ENCODE results near the gene ABLIM2. TPM values are rescaled to one million over a fixed set of nuclear protein-coding genes. Genes with fewer than 3 reads are reported as not detected.

ABLIM2 gene
- polyA plus RNA-seq, 2 of the 4 experiments (the other 2 are of a cell fraction): 0.21 to 0.40 TPM

DNA sequence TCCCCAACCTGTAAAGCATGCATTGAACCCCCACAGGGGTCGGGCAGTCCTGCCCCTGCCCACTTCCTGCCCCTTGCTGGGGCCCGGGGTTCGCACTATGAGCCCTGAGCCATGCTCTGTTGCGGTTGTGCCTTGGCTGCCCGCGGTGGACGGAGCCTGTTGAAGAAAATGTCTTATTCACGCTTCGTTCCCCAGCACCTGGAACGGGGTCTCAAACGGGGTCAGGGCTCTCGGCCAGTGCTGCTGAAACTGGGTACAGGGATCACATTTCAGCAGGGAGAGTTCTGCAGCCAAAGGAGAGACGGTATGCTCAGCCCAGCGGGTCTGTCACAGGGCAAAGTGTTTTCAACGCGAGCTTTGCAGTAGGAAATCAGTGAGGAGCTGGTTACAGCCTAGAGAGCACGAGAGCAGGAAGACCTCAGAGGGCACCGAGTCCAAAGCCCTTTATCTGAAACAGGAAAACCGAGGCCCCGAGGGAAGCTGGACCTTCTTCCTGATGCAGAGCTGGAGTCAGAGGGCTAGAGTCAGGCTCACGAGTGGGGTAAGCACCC, 172.6 kb downstream of the ABLIM2 start:
- CTCF ChIA-PET: interaction anchor here (0.8 to 9.4 kb wide), 16 partner anchors 13 to 792 kb away, joined by 3 to 94 read pairs (median 4); no protein-coding TSS in a partner anchor

DNA sequence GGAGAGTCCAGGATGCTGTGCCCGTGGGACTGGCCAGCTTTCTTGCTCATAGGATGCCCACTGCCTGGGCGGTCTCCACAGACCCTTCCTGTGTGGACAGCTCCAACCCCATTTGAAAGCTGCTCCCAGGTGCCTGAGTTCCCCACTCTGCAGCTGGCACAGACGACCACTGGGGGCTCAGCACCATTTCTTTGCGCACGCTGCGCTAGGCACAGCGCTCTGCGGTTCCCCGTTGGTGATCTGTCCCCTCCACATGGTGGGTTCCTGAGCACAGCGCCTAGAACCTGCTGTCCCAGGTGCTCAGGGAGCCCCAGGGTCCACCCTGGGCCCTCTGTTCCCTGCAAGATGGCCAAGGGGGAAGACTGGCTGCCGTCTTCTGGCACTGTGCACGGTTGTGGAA, 173.5 kb downstream of the ABLIM2 start:
- Histone ChIP-seq H3K4me2 (no peak overlapping the region), H3K9me3 (no peaks in the 10 kb centered on the region), H3K4me3 (no peak overlapping the region), H3K27ac (peak overlapping the region in 1 of 2 experiments; percentile 82; a peak in 3 of 6 replicates), H3K4me1 (peaks cover 16% of the 10 kb centered on the region; the same call in 2 of the 3 replicates)
- no peak for TF ChIP-seq TFCP2L1 (CRISPR knock-in tag; IDR thresholded peaks at IDR 0.05)
- no peak for TF ChIP-seq RNF2 (IDR thresholded peaks at IDR 0.05; ENCODE audit: borderline replicate concordance, low read depth)
- TF ChIP-seq EP300 (IDR thresholded peaks at IDR 0.05): no peak
- no peak for TF ChIP-seq FOSB (CRISPR knock-in tag; IDR thresholded peaks at IDR 0.05)
- no peak for TF ChIP-seq ZNF302 (CRISPR knock-in tag; IDR thresholded peaks at IDR 0.05)
- TF ChIP-seq, protein P1, sequence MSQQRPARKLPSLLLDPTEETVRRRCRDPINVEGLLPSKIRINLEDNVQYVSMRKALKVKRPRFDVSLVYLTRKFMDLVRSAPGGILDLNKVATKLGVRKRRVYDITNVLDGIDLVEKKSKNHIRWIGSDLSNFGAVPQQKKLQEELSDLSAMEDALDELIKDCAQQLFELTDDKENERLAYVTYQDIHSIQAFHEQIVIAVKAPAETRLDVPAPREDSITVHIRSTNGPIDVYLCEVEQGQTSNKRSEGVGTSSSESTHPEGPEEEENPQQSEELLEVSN (IDR thresholded peaks at IDR 0.05; ENCODE audit: borderline replicate concordance, low read depth): no peak
- TF ChIP-seq, protein P2, sequence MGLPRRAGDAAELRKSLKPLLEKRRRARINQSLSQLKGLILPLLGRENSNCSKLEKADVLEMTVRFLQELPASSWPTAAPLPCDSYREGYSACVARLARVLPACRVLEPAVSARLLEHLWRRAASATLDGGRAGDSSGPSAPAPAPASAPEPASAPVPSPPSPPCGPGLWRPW (IDR thresholded peaks at IDR 0.05): no peak
- TF ChIP-seq EHF (CRISPR knock-in tag; IDR thresholded peaks at IDR 0.05): no peak
- TF ChIP-seq RARB (CRISPR knock-in tag; IDR thresholded peaks at IDR 0.05): no peak
- no peak for TF ChIP-seq CHD2 (IDR thresholded peaks at IDR 0.05; ENCODE audit: low read length, partially characterized antibody)
- no peak for TF ChIP-seq MYC (IDR thresholded peaks at IDR 0.05; ENCODE audit: borderline replicate concordance, low read length)
- TF ChIP-seq, protein P3, sequence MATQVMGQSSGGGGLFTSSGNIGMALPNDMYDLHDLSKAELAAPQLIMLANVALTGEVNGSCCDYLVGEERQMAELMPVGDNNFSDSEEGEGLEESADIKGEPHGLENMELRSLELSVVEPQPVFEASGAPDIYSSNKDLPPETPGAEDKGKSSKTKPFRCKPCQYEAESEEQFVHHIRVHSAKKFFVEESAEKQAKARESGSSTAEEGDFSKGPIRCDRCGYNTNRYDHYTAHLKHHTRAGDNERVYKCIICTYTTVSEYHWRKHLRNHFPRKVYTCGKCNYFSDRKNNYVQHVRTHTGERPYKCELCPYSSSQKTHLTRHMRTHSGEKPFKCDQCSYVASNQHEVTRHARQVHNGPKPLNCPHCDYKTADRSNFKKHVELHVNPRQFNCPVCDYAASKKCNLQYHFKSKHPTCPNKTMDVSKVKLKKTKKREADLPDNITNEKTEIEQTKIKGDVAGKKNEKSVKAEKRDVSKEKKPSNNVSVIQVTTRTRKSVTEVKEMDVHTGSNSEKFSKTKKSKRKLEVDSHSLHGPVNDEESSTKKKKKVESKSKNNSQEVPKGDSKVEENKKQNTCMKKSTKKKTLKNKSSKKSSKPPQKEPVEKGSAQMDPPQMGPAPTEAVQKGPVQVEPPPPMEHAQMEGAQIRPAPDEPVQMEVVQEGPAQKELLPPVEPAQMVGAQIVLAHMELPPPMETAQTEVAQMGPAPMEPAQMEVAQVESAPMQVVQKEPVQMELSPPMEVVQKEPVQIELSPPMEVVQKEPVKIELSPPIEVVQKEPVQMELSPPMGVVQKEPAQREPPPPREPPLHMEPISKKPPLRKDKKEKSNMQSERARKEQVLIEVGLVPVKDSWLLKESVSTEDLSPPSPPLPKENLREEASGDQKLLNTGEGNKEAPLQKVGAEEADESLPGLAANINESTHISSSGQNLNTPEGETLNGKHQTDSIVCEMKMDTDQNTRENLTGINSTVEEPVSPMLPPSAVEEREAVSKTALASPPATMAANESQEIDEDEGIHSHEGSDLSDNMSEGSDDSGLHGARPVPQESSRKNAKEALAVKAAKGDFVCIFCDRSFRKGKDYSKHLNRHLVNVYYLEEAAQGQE (IDR thresholded peaks at IDR 0.05): no peak
- TF ChIP-seq MAZ (IDR thresholded peaks at IDR 0.05; ENCODE audit: borderline replicate concordance, low read depth, low read length): no peak
- no peak for TF ChIP-seq NPAS2 (CRISPR knock-in tag; IDR thresholded peaks at IDR 0.05; ENCODE audit: borderline replicate concordance)
- TF ChIP-seq, protein P4, sequence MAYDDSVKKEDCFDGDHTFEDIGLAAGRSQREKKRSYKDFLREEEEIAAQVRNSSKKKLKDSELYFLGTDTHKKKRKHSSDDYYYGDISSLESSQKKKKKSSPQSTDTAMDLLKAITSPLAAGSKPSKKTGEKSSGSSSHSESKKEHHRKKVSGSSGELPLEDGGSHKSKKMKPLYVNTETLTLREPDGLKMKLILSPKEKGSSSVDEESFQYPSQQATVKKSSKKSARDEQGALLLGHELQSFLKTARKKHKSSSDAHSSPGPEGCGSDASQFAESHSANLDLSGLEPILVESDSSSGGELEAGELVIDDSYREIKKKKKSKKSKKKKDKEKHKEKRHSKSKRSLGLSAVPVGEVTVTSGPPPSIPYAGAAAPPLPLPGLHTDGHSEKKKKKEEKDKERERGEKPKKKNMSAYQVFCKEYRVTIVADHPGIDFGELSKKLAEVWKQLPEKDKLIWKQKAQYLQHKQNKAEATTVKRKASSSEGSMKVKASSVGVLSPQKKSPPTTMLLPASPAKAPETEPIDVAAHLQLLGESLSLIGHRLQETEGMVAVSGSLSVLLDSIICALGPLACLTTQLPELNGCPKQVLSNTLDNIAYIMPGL (CRISPR knock-in tag; IDR thresholded peaks at IDR 0.05; ENCODE audit: borderline replicate concordance): no peak
- POLR2A ChIA-PET: no interaction called here
- ATAC-seq (peak; percentile 35 to 52; a peak in 2 of 6 replicates), FAIRE-seq (no peak), DNase-seq (ENCODE audit: low read depth in 1 of 2, low spot score in 1 of 2) (no peak)
- WGBS (ENCODE audit: missing lambda C conversion rate): 93% methylated on average over 10 of the region's 12 CpGs
- CTCF ChIA-PET: interaction anchor here (0.8 to 9.4 kb wide), 6 partner anchors 47 to 223 kb away, joined by 3 to 94 read pairs (median 4); no protein-coding TSS in a partner anchor

More for the DNA sequence above, 172.6 kb downstream of the ABLIM2 start:
- 91% methylated on average over 17 of the region's 21 CpGs for WGBS (ENCODE audit: missing lambda C conversion rate)
- Histone ChIP-seq H3K27ac (peak overlapping the region in 1 of 2 experiments; percentile 82; a peak in 4 of 6 replicates), H3K4me3 (no peak overlapping the region), H3K4me1 (peaks cover 13% of the 10 kb centered on the region; the same call in 2 of the 3 replicates), H3K4me2 (no peak overlapping the region), H3K9me3 (no peaks in the 10 kb centered on the region)
- TF ChIP-seq JUN (IDR thresholded peaks at IDR 0.05) (no peak), JUNB (IDR thresholded peaks at IDR 0.05) (no peak), HDAC2 (IDR thresholded peaks at IDR 0.05) (no peak), SMC3 (IDR thresholded peaks at IDR 0.05) (no peak)
- TF ChIP-seq, protein P3 (IDR thresholded peaks at IDR 0.05): no peak
- no peak for DNase-seq (ENCODE audit: low read depth in 1 of 2, low spot score in 1 of 2)
- no peak for ATAC-seq
- no peak for FAIRE-seq
- POLR2A ChIA-PET: no interaction called here
